Jurkat, Clone E6-1 (cell line): ENCODE results near the gene AUNIP.

ENCODE experiments used
- DNase-seq: peaks from one replicate; pipeline ENCODE4 v3.0.0-alpha.2; 2011; ENCODE audit warnings: low read depth, low spot score
- H3K4me3 ChIP-seq: 2 replicates; pipeline ENCODE4 v1.5.1; 2011; ENCODE audit warnings: mild to moderate bottlenecking, low read length, control low read depth, moderate library complexity

AUNIP gene

GRCh38 chr1:25785333-25786067 is 73.8 kb downstream of the AUNIP start:
- DNase-seq = no peak
- no peak overlapping the region for H3K4me3 ChIP-seq

GRCh38 chr1:25784575-25785051 is 74.6 kb downstream of the AUNIP start:
- no peak for DNase-seq
- no peak overlapping the region for H3K4me3 ChIP-seq
